ENCODE measurements around the gene NKX6-1.

Gene NKX6-1

GRCh38 chr4:84497504-84498202 lies 1.4 kb downstream of the NKX6-1 start:
- DNase-seq = no peak

- no peak for DNase-seq
Measured at GRCh38 chr4:84496706-84497503, 2.2 kb downstream of the NKX6-1 start.

- DNase-seq = no peak
Measured at GRCh38 chr4:84496331-84496705, 2.8 kb downstream of the NKX6-1 start.

- DNase-seq = no peak
Measured at GRCh38 chr4:84495794-84496261, 3.3 kb downstream of the NKX6-1 start.

GRCh38 chr4:84495118-84495793 lies 3.8 kb downstream of the NKX6-1 start:
- no peak for DNase-seq

GRCh38 chr4:84494531-84494930 lies 4.6 kb downstream of the NKX6-1 start:
- no peak for DNase-seq

- no peak for DNase-seq
Measured at GRCh38 chr4:84494076-84494475, 5.0 kb downstream of the NKX6-1 start.

GRCh38 chr4:84493092-84493850 lies 5.8 kb downstream of the NKX6-1 start:
- no peak for DNase-seq

- DNase-seq = no peak
Measured at GRCh38 chr4:84492737-84493091, 6.4 kb downstream of the NKX6-1 start.

- DNase-seq = no peak
Measured at GRCh38 chr4:84492290-84492689, 6.8 kb downstream of the NKX6-1 start.

- no peak for DNase-seq
Measured at GRCh38 chr4:84491481-84491880, 7.6 kb downstream of the NKX6-1 start.

- no peak for DNase-seq
Measured at GRCh38 chr4:84490663-84491062, 8.4 kb downstream of the NKX6-1 start.

GRCh38 chr4:84484236-84484635 lies 14.9 kb downstream of the NKX6-1 start:
- DNase-seq = no peak

- DNase-seq = no peak
Measured at GRCh38 chr4:84483688-84484087, 15.4 kb downstream of the NKX6-1 start.

- no peak for DNase-seq
Measured at GRCh38 chr4:84482564-84483563, 16.2 kb downstream of the NKX6-1 start.

GRCh38 chr4:84481860-84482245 lies 17.2 kb downstream of the NKX6-1 start:
- DNase-seq = no peak

- DNase-seq = no peak
Measured at GRCh38 chr4:84481077-84481859, 17.8 kb downstream of the NKX6-1 start.

GRCh38 chr4:84480082-84480481 lies 19.0 kb downstream of the NKX6-1 start:
- DNase-seq = no peak

- no peak for DNase-seq
Measured at GRCh38 chr4:84479663-84480062, 19.4 kb downstream of the NKX6-1 start.

- no peak for DNase-seq
Measured at GRCh38 chr4:84477738-84478137, 21.4 kb downstream of the NKX6-1 start.

- no peak for DNase-seq
Measured at GRCh38 chr4:84474107-84474506, 25.0 kb downstream of the NKX6-1 start.
